HS-5 (cell line): ENCODE measurements around the gene IL31RA.

Experiments used
- DNase-seq: peaks from one replicate; pipeline ENCODE4 v3.0.0-alpha.2; 2012; ENCODE audit warnings: low read depth

The IL31RA gene

DNA sequence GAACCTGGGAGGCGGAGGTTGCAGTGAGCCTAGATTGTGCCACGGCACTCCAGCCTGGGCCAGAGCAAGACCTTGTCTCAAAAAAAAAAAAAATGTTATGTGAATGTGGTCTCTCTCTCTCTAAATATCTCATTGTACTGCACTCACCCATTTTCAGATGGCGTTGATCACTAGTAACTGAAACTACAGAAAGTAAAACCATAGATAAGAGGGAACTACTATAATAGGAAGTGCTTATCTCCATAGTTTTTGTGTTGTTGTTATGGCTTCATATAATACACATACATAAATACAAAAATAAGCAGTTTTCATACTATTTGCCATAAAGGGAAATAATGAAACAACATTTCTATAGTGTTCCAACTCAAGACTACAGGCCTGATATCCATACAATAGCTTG, 9.1 kb downstream of the IL31RA start:
- no peak for DNase-seq

DNA sequence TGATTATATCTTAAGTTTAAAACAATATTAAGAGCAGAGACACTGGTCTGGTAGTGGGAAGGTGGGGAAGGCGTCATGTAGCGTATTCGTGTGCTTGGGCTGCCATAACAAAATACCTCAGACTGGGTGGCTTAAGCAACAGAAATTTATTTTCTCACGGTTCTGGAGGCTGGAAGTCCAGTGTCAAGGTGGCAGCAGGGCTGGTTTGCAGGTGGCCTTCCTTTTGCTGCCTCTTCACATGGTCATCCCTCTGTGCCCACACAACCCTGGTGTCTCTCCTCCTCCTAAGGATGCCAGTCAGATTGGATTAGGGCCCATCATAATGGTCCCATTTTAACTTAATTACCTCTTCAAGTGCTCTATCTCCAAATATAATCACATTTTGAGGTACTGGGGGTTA, 9.6 kb downstream of the IL31RA start:
- no peak for DNase-seq

DNA sequence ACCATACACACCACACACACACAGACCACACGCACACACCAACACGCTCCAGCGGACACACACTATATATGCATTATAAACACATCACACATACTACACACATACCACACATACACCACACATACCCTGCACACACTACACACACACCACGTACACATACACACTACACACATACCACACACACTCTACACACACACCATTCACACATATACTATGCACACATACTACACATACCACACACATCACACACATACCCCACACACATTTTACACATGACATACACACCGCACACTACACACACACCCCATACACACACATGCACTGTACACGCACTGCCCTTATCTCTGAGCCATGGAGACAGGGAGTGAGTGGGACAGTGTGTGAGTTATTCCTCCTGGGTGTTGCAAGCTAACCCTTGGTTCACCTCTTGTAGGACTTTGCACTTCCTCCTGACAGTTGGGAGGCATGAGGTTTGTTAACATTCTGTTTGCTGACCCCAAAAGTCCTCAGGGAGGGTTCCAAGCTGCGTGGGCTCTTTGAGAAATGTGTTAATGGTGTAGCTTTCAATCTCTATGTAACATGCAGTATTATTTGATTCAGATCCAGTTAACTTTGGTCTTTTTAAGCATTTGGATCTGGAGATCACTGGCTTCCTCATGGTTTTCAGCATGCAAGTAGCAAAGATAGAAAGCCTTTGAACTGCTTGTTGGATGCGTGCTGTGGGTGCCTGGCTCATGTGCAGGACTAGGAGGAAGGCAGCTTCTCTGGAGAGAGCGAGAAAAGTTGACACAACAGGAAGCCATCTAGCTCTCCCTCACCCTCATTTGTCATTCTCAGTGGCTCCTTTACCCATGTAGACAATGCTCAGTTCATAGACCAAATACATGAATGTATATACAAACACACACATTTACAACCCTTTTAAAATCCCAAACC, 13.7 kb downstream of the IL31RA start:
- no peak for DNase-seq

DNA sequence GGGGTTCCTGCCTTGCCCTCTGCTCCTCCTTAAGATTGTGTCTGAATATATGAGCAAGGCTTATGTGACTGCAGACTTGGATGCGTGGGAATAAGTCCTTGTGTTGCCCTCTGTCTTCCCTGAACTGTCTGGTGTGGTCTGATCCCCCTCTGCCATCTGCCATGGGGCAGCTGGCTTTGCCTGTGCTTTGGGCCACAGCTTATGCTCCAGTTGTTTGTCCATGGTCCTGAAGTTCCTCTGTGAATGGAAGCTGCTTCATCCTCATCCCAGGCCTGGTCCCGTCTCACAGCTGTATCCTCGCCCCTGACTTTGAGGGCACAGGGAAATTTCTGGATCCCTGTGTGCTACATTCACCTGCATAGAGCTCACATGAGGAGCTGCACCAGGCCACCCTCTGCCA, 14.7 kb downstream of the IL31RA start:
- no peak for DNase-seq

DNA sequence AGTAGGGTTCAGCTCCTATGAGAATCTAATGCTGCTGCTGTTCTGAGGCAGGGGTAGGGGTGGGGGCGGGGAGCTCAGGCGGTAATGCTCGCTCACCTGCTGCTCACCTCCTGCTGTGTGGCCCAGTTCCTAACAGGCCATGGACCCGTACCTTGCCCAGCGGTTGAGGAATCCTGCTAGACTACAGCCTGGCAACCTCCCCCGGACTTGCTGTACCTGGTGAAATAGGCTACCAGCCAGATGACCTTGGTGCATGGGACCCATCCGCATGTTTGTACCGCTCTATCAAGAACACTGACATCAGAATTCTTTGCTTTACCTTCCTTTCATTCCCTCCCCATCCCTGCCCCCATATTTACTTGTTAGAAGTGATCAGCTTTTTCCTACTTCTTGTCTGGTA, 15.3 kb downstream of the IL31RA start:
- DNase-seq, result no peak

DNA sequence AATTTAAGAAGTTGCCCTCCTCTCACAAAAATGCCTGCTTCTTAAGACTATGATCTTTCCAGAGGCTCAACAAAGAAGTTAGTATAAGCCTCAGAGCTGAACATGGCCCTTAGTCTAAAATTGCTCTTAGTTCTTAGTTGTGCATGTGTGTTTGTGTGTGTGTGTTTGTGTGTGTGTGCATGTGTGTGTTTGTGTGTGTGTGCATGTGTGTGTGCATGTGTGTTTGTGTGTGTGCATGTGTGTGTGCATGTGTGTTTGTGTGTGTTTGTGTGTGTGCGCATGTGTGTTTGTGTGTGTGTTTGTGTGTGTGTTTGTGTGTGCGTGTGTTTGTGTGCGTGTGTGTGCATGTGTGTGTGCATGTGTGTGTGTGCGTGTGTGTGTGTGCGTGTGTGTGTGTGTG, 15.8 kb downstream of the IL31RA start:
- no peak for DNase-seq

DNA sequence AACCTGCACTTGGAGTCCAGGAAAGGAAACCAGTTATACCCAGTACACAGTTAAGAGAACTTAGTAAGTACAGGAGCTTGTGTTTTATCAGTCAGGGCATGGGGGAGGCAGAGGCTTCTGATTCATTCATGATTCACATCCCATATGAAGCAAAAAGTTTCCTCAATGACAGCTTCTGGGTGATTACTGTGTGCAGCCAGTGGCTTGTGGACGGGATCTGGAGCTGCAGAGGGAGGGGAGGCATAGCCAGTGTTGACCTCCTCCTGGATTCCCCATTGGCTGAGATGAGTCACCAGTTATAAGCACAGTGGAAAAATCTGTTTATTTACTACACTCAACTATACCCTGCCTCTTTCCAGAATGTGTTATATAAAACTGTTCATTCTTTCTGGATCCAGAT, 17.7 kb downstream of the IL31RA start:
- peak; percentile 97 for DNase-seq

DNA sequence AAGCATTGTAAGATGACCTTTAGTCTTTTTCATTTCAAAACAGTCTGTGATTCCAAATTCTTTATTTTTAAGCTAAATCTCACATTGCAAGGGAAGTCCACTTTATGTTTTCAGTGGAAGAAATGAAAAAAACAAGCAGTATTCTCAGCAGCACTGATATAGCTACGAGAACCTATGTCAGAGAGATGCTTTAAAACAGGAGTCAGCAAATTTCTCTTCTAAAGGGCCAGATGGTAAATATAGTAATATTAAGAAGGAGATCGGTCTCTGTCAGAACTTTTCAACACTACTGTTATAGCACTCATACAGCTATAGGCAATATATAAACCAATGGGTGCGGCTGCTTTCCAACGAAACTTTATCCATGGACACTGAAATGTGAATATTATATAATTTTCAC, 18.7 kb downstream of the IL31RA start:
- no peak for DNase-seq

DNA sequence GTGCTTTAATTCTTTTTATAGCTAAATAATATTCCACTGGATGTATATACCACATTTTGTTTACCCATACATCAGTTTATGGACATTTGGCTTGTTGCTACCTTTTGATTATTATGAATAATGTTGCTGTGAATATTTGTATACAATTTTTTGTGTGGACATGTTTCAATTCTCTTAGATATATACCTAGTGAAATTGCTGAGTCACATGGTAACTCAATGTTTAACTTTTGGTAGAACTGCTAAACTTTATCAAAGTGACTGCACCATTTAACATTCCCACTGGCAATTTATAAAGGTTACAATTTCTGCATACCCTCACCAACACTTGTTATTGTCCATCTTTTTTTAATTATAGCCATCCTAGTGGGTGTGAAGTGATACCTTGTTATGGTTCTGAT, 22.1 kb downstream of the IL31RA start:
- DNase-seq, result no peak

DNA sequence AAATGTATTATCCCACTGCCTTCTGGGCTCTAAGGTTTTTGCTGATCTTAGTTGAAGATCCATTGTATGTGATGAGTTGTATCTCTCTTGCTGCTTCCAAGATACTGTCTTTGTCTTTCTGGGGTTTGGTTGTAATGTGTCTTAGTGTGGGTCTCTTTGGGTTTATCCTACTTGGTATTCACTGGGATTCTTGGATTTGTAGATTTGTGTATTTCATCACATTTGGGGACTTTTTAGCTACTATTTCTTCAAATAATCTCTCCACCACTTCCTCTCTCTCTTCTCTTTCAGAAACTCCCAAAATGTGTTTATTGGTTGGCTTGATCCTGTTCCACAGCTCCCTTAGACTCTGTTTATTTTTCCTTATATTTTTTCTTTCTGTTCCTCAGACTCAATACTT, 26.5 kb downstream of the IL31RA start:
- no peak for DNase-seq

DNA sequence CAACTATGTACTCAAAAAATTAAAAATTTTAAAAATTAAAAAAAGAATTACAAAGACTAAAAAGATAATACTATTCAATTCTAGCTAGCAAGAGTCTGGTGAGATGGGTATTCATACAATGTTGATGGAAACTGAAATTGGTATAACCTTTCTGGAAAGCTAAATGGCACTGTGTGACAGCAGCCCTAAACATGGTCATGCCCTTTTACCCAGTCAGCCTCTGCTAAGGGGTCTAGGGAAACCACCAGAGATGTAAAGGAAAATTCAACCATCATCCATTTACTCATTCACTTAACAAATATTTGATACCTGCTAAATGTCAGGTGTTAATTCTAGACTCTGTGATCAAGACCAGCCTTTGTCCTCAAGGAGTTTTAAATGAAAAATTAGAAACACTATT, 29.3 kb downstream of the IL31RA start:
- no peak for DNase-seq

DNA sequence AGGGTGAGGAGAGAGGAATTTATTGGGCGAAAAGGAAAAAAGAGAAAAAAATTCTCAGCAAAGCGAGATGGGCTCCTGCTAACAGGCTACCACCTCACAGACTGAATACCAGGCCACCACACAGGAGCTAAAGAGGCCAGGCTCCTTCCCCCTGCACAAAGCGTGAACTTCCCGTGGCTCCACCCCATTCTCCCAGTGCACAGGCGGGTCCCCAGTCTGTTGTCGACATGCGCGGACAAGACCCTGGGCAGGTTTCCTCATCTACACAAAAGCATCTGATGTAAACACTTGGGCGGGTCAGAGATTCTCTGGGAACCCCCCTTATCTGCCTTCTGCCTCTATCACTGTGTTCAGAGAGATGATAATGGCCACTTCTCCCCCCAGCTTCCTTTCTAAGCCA, 34.2 kb downstream of the IL31RA start:
- no peak for DNase-seq

DNA sequence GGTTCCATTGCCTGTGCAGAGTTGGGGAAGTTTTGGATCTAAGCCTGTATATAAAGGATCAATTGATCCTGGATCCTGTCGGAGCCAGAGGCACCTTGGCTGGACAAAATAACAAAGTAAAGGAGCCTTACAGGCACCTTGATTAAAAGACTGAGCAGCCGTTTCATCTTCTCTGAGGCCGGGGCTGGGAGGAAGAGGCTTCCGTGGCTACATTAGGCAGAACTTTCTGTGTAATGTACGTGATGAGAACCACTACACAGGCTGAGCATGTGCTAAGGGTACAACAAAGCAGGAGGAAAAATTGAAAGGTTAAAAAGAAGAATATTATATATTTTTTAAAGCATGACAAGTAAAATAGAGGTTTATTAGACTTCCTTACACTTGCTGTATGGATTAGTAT, 37.0 kb downstream of the IL31RA start:
- no peak for DNase-seq

DNA sequence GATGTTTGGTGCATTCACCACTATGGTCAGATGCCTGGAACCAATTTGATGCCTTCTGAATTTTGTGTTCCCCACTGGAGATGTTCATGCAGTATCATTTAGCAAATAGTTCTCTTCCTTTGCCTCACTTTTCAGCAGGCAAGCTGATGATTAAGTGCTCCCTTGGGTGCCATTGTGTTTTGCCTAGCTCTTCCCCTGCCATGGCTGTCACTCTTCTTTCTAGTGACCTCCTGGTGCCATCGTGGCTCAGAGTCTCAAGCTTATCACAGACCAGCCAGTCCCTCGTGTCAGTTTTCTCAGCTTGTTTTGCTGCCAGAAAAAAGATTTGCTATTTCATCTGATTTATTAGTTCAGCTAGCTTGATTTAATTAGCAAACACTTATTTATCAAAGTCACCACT, 41.3 kb downstream of the IL31RA start:
- no peak for DNase-seq

DNA sequence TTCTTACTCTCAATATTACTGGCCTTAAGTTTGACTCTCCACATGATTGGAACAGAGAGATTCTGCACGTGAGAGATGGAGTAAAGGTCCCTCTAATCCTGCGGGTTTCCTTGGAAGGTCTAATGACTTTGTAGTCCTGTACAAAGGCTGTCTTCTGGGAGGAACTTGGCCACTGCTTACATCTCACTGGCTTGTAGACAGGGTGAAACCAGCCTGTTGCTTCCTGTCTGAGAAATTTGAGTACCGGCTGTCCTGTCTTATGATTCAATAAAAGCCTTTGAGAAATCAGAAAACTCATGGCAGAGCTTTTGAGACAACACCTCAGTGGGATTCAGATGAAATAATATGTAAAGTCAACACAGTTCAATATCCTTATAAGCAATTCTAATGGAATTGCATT, 43.0 kb downstream of the IL31RA start:
- no peak for DNase-seq

DNA sequence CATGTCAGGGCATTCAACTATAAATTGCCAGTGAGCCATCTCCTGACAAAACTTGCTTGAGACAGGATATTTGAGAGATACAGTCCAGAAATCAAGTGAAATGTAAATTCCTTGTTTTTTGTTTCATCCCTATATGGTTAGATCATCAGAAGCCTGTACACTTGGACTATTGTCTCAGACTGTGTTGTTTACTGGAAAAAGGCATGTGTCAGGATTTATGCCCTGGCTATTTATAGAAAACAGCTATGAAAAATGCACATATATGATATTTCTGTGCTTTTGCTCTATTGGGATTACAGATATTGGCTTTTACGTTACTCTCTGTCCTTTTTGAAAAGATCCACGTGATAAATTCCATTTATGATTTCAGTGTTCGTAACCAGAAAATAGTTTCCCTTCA, 44.2 kb downstream of the IL31RA start:
- no peak for DNase-seq

DNA sequence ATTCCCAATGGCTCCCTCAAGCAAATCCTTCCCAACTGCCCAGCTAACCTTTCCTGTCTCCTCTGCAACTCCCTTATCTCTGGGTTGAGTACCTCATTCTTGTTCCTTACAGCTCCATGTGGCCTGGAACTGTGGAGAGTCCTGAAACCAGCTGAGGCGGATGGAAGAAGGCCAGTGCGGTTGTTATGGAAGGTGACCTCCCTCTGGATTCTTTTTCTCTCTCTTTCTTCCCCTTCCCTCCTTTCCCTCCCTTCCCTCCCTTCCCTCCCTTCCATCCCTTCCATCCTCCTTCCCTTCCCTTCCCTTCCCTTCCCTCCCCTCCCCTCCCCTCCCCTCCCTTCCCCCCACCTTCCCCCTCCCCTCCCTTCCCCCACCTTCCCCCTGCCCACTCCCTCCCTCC, 45.1 kb downstream of the IL31RA start:
- DNase-seq, result no peak

DNA sequence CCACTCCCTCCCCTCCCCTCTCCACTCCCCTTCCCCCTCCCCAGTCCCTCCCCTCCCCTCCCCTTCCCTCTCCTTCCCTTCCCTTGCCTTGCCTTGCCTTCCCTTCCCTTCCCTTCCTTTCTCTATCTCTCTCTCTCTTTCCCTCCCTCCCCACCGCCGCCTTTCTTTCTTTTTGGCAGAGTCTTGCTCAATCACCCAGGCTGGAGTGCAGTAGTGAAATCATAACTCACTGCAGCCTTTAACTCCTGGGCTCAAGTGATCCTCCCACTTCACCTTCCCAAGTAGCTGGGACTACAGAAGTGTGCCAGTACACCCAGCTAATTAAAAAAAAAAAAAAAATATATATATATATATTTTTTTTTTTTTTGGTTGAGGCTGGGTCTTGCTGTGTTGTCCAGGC, 45.5 kb downstream of the IL31RA start:
- no peak for DNase-seq

DNA sequence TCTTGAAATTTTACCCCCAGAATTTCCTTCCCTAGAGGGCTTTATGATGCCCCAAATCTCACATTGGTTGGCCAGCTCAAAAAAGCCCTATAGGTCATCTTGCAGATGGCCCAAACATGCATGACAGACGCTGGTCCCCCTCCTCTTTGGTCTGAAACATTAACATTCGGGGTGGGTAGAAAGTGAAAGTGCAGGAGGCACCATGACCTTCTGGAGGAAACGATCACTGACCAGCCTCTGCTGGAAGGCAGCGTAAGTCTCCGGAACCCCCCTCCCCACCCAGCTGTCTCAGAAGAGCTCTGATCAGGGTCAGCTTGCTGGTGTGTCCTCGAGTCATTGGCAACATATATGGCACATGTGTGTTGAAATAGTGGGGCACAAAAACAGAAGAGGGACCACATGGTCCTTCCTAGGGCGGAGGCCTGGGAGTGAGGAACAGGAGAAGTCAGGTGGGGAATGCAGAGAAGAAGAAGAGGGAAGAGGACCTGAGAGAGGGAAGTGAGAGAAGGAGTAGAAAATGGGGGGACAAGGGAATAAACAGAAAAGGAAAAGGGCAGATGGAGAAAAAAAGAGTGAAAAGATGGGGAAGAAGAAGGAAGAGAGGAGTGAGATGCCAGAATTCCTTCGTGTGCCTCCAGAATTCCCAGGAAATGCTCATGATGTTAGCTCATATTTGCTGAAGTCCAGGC, 46.2 kb downstream of the IL31RA start:
- DNase-seq, result no peak

DNA sequence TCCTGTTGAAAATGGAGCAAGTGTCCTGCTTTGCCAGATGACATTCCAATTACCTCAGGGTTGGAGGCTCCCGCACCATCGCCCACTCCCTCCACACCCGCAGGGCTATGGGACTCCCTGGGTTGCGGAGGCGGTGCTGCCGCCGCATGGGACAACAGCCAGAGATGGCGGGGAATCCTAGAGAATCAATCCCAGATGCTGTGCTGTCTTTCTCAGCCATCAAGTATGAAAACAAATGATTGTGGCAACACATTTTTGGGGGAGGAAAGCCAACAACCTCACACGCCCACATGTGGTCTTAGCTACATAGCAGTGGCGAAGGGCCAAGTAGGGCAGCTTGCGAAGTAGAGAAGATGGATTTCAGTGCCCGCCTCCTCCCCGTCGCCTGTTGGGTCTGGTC, 46.7 kb downstream of the IL31RA start:
- DNase-seq, result peak; percentile 93

DNA sequence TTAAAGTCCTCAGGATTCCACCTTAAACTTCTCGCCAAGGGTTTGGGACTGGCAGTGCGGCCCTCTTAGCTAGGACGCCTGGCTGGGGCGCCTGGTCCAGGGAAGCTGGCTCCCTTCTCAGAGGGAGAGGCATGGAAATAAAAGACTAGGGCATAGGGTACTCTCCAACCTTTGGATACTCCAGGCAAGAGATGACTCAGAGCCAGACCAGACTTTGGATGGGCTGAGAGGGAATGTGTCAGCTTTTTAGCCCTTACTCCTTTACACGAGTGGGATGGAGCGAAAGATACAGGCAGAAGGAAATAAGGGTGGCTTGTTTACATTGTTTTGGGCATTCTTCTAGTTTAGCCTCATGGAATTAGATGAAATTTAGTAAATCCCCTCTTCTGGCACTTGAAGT, 48.2 kb downstream of the IL31RA start:
- DNase-seq, result no peak

DNA sequence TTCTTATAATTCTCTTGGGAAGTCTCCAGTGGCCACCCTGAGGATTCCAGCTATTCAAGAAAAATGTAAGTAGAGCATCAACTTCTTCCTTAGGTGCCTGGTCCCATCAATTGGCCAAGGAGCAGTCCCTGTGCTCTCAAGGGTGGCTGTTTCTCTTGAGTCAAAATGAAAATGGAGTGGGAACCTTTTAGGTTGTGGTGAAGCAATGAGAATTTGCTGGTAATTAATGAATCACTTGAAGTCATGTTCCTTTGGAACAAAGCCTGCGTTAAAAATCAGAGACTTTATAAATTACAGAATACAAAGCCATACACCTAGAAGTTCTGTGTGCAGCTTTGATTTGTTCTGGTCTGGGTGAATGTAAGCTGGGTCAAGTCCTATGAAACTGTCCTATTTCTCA, 48.9 kb downstream of the IL31RA start:
- DNase-seq, result no peak

DNA sequence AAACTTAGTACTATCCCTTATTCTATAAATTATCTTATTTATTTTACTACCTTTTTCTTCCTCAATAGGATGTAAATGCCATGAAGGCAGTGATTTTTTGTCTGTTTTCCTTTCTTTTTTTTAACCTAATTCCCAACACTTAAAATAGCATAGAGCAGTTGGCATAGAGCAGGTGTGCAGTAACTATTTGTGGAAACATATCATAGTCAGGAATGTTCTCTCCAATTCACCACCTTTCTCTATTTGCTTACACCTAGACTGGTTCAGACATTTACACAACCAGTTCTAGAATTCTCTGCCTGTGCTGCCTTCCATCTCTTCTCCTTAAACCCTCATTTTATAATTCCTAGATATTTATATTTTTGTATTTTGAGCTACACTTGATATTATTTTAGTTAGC, 49.6 kb downstream of the IL31RA start:
- no peak for DNase-seq

DNA sequence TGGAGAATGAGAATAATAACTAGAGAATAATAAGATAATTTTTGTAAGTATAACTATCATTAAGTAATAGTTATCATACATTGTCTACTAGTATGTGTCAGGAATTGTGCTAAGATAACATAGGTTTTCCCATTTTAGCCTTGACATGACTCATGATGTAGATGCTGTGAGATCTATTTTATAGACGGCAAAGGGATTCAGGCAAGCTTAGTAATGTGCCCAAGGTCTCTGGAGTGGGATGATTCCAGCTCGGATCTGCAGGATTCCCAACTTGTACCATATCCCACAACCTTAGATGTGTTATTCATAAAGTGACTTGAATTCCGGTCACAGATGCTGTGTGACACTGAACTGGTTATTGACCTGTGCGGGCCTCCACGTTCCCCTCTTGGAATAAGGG, 51.5 kb downstream of the IL31RA start:
- DNase-seq, result no peak
